ENCODE measurements around the gene FASN.

FASN gene

DNA sequence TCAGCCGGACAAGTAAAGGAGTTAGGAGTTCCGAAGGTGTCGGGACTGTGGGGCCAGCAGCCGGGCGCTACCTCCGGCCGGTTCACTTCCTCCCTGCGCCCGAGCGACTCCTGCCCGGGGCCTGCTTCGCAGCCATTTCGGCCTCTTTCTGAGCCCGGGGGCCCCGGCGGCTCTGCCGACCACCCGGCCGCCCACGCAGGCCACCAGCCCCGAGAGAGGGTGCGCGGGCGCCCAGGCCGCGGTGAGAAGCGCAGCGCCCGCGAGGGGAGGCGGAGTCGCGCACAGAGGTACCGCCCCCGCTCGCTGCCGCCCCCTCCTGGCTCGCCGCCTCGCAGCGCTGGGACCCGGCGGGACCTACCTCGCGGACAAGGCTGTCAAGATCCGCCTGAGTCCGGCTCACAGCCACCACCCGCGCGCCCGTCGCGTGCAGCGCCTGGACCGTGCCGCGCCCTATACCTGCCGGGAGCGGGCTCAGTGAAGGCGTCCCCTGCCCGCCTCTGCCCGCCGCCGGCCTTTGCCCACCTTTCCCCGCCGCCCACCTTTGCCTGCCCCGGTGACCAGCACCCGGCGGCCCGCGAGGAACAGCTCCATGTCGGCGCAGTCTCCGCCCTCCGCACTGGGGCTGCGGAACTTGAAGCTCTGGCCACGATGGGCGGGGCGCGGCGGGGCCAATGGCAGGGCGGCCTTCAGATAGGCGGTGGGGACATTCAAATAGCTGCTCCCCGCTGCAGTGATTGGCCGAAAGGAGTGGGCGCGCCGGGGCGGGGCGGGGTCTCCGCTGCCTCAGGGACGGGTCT lies 60.7 kb downstream of the FASN start, which contains the start of gene DCXR:
Gene DCXR (minus strand): TSS at position 606 of the 797 bp plus-strand sequence. CDS start 15 bp downstream, at position 591.
- DNase-seq: peak; percentile 96

DNA sequence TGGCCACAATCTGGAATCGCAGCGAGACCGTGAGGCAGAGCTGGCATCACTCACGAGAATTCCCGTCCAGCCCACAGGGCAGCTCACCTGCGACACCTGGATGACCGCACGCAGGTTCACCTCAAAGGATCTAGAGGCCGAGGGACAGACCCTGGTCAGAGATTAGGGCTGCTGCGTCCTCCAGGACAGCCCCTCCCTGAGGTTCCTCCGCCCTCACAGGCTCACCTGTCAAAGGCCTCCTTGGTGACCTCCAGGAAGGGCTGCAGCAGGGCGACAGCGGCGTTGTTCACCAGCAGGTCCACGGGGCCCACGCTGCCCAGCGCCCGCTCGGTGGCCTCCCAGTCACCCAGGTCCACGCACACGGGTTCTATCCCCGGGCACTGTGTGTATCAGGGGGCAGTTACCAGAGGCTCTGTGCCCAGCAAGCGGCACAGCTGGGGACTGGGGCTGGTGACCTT lies 61.4 kb downstream of the FASN start:
- no peak for DNase-seq

DNA sequence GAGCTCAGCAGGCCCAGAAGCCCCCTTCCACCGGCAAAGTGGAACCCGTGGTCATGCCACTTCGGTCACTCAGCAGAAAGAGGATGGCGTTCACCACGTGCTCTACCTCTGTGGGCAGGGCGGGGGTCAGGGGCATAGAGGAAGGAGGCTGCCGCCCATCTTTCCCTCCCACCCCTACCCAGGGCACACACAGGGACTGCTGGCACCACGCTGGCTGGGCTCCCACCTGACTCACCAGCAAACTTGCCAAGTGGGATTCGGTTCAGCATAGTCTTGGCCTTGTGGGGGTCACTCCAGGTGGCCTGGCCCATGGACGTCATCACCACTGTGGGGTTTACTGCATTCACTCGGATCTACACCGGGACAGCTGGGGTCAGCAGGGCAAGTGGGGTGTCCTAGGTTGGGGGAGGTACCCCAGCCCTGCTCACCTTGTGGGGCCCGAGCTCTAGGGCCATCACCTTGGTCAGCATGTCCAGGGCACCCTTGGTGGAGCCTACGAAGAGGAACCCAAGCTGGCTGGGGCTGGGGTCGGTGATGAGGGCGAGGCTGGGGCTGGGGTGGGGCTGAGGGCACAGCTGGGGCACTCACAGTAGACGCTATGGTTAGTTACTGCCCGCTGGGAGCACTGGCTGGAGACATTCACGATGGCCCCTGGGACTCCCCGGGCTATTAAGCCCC lies 61.9 kb downstream of the FASN start:
- DNase-seq: no peak

DNA sequence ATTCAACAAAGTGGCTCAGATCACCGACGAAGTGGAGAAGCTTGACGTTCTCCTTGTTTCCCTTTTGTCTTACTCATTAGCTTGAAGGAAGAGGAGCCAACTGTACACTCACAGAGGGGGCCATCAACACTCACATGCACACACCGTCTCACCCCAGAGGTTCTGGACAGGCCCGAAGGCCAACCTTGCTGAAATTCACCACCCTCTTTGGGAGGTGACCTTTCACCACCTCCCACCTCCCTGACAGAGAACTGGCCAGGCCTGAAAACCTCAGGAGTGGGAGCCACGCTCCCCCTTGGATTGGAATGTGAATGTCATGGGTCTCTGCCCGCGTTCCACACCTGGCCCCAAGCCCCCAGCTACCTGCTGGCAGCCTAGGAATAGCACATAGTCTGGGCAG lies 62.5 kb downstream of the FASN start:
- DNase-seq: no peak

DNA sequence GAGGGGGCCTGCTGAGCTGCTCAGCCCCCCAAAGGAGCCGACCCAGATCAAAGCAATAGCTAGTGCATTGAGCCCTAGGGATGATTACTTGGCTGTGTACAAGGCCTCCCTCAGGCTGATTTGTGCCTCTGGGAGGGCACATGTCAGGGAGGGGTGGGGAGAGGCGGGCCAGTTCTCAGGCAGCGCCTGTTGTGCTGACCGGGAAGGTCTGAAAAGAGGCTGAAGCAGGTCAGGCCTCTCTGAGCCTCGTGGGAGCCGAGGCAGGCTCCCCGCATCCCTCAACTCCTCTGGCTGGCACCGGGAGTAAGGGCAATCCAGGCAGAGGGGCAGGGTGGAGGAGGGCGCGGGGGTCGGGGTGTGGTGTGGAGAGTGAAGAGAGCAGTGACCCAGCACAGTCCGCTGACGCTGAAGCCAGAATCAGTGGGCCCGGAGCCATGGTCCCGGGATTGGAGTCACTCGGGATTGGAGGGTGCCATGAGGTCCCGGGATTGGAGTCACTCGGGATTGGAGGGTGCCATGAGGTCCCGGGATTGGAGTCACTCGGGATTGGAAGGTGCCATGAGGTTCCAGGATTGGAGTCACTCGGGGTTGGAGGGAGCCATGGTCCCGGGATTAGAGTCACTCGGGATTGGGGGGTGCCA lies 63.5 kb downstream of the FASN start:
- no peak for DNase-seq

DNA sequence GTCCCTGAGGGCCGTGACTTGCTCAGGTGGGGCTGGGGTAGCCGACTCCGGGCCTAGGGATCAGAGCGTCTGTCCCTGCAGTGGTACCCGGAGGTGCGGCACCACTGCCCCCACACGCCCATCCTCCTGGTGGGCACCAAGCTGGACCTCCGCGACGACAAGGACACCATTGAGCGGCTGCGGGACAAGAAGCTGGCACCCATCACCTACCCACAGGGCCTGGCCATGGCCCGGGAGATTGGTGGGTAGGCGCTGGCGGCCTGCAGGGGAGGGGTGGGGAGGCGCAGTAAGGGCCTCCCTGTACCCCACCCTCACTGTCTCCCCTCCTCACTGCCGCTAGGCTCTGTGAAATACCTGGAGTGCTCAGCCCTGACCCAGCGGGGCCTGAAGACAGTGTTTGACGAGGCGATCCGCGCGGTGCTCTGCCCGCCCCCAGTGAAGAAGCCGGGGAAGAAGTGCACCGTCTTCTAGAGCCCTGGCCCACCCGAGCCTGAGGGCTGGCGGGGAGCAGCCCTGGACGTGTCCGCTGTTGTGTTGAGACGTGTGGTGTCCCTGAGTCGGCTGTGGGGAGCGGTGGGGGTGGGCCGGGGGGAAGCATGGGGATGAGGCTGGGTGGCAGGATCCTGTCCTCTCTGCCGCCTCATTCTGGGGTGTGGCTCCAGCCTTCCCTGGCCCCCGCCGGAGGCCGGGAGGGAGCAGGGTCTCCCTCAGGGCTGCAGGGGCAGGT lies 64.5 kb downstream of the FASN start:
- DNase-seq: no peak

DNA sequence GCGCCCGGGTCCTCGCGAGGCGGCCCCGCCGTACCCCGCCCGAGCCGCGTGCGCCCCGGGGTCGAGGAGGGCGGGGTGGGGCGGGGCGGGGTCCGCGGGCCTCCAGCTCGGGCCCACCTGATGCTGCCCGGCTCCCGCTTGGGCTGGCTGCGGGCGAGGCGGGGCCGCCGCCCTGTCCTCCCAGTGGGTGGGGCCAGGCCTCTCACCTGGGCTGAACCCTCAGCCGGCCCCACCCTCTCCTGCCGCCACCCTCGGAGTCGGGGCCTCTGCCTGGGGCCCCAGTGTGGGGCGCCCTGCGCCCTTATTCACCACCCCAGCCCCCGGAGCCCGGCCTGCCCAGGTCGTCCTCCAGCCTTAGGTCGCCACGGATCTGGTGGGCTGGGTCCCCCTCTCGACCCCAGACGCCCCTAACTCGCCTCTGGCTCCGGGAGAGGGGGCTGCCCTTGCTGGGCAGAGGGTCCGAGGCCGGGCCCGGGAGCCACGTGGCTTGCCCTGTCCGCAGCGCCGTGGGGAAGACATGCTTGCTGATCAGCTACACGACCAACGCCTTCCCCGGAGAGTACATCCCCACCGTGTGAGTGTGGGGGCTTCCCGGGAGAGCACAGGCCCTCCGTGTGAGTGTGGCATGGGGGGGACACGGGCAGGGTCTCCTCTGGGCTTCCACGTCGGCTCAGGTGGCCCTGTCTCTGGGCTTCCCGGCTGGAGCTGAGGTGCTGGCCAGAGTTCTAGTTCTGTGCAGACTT lies 66.0 kb downstream of the FASN start:
- no peak for DNase-seq

DNA sequence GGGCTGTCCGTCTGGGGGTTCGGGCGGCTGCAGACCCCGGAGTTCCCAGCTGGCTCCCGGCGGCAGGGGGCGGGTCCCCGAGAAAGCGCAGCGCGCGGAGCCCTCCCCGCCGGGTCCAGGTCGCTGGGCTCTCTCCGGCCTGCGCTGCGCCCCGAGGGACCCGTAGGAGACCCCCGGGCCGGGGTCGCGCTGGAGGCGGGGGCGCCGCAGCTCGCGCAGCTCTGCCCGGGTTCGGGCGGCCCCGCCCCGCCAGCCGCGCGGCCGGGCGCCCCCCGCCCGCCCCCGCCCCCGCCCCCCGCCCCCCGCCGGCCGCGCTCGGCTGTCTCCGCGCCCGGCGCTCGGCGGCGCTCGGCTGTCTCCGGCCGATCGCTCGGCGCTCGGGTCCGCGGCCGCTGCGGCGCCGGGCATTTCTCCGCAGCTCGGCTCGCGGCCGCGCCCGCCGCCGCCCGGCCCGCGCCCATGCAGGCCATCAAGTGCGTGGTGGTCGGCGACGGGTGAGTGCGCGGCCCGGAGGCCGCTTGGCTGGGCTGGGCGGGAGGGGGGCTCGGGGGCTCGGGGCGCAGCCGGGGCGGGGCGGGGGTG lies 66.6 kb downstream of the FASN start, which contains the start of gene RAC3:
Gene RAC3 (plus strand): TSS at position 376 of the 582 bp plus-strand sequence. CDS start 84 bp downstream, at position 460.
- no peak for DNase-seq

DNA sequence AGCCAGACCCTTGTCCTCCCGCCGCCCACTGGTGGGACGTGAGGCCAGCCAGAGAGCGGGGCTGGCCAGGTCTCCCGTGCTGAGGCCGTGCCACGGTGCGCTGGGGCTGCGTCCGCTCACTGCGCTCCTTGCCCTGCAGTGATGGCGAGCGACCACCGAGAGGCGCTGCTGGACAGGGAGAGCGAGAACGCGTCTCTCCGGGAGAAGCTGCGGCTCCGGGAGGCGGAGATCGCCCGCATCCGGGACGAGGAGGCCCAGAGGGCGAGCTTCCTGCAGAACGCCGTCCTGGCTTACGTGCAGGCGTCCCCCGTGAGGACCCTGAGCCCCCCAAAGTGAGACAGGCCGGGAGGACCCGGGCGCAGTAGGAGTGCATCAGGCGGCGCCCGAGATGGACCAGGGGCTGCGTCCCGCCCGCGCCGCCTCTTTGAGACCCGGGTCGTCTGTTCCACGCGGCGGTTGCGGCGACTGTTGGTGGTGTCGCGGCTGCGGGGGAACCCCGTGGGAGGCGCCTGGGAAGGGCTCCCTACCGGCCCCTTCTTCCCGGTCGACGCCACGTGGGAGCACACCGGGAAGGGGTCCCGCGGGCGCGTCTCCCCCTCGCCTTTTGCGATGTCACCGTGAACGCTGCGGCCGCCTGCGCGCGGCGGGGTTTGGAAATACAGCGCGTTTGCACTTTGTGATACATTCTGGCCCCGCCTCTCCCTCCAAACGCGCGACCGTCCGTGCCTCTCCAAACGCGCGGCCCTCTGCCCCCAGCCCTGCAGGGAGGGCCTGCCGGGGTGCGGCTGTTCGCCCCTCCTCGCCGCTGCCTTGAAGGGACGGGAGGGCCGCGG lies 67.3 kb downstream of the FASN start:
- peak; percentile 91 for DNase-seq

DNA sequence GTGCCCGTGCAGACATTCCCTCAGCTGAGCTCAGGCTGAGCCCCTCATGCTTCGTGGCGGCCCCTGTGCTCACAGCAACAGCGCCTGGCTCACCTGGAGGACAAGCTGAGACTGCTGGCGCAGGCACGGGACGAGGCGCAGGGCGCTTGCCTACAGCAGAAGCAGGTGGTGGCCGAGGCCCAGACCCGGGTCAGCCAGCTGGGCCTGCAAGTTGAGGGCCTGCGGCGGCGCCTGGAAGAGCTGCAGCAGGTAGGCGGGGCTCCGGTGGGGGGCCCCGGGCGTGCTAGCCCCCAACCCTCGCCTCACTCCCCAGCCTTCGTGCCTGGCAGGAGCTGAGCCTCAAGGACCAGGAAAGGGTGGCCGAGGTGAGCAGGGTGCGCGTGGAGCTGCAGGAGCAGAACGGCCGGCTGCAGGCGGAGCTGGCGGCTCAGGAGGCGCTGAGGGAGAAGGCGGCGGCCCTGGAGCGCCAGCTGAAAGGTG lies 68.0 kb downstream of the FASN start:
- DNase-seq: no peak

DNA sequence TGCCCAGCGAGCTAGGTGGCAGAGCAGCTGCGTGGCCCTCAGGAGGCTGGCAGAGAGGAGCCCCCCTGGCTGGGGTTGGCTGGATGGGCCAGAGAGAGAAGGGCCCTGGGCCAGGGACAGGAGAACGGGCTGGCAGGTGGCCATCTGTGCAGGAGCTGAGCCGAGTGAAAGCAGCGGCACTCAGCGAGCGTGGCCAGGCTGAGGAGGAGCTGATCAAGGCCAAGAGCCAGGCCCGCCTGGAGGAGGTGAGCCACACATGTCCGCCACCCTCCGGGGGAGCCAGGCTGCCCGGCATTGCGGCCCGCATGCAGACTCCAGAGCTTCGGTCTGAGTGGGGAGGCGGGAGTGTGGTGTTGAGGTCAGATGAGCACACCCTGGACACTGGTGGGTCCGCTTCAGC lies 68.6 kb downstream of the FASN start:
- DNase-seq: no peak

DNA sequence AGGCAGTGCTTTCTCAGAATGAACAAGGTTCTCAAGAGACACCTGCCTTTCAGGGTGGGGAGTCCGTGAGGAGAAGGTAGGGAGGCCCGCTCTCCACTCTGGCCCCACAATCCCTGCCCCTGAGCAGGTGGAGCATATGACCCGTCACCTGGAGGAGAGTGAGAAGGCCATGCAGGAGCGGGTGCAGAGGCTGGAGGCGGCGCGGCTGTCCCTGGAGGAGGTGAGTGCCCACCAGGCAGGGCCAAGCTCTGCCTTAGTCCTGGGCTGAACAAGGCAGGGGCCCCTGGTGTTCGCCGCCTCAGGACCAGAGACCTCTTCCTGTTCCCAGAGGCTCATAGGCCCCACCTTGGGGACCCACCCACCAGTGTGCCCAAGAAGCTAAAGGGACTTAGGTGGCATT lies 69.1 kb downstream of the FASN start:
- DNase-seq: no peak
